HG02973 (cell line): ENCODE results near the gene AKT1.
A peak's percentile ranks its signal among the peaks of the same experiment; 100 is the strongest.
"Not testable (repeated sequence)": the region's sequence is repeated elsewhere in the genome, so short reads cannot be mapped to it uniquely, and the experiment has no call there.

Experiments
- ATAC-seq: cut with Tn5 transposase; IDR thresholded peaks from one replicate; pipeline ENCODE4 v1.9.1; 2021; ENCODE audit warnings: moderate library complexity; ENCODE audit not compliant: unreplicated experiment

The AKT1 gene

DNA sequence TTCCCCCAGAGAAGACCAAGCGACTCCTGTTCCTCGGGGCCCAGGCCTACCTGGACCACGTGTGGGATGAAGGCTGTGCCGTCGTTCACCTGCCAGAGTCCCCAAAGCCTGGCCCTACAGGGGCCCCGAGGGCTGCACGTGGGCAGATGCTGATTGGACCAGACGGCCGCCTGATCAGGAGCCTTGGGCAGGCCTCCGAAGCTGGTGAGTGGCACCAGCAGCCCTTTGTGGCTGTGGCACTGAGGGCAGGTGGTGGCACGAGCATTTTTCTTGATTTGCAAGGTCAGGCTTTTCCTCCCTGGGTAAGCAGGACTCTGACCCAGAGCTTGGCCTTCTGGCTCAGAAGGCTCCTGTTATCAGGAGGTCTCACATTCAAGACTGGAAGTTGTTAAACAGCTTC lies 39.9 kb downstream of the AKT1 start:
- ATAC-seq, result no peak

DNA sequence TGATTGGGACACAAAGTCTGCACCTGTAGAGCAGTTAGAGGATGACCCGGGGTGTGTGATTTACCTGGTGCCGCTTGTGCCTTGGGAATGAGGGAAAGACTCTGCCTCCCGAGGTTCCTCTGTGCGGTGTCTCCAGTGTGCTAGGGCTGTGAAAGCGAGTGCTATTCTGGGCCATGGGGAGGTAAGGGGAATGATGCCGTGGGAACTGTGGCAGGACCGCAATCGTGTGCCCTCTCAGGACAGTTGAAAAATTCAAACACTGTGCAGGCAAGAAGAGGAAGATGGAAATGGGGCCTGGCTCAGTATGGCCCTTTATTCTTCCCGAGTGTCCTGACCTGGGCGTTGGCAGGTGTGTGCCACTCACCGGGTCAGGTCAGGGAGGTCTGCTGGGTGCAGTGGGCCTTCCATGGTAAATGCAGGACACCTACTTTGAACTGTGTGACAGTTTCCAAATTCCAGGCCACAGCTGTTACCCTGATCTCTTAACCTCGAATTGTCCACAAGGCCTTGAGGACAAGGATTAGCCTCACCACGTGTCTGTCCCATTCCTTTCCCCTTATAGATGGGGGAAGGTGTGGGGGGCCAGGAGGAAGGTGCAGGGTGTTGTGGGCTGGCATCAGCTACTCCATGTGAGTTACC lies 41.2 kb downstream of the AKT1 start:
- no peak for ATAC-seq

DNA sequence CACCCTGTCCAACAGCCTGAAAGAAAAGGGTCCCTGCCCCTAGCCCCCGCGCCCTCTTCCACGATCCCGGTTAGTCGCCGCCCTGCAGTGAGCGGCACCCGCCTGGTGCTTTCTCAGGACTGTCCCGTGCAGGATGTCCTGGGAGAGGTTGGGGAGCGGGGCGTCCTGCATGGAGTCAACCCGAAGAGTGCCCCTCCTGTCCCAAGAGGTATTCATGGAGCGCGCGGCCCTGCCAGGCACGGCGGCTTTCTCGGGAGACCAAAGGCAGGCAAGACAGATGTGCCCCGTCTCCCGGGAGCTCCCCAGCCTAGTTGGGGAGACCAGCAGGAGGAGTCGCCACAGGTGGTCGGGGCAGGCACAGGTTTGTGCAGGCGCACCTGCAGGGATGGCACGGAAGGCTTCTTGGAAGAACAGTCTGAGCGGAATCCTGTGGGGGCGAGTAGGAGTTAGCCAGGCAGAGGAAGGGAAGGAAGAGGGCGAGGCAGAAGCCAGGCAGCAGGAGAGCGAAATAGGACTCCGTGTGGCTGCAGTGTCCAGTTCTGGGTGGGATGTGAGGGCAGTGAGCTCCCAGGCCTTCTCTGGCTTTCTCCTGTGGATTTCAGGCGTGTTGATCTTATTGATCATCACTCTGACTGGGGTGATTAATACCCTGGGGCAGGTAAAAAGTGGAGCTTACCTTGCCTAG lies 41.9 kb downstream of the AKT1 start:
- ATAC-seq, result no peak

DNA sequence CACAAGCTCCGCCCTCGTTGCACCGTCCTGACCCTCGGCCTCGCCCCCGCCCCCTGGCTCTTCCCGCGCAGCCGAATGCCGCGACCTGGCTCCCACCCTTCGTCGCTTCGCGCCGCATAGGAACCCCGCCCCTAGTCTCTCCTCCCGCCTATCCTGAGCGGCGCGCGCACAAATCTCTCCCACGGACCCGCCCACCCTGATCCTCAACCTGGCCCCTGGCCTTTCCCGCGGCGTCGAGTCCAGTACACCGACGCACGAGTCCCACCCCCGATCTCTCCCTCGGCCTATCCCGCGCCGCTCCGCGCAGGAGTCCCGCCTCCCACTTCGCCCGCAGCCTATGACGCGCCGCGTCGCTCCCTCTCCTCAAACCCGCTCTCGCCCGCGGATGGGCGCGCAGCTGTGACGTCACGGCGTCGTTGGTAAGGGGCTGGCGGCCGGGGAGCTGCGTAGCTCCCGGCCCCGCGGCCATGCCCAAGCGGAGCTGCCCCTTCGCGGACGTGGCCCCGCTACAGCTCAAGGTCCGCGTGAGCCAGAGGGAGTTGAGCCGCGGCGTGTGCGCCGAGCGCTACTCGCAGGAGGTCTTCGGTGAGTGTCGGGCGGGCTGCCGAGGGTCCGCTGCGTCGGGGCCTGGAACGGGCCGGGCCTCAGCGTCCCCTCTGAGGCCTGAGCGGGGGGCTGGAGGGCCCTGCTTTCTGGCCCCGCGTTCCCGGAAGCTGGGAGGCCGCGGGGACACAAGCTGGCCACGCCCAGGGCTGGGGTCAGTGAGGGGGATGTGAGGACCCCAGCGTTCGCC lies 42.6 kb downstream of the AKT1 start, which contains the start of gene SIVA1:
SIVA1 (plus strand) TSS at position 413 of the 793 bp plus-strand sequence; CDS start at position 468, 55 bp downstream.
- peak; percentile 81 for ATAC-seq

DNA sequence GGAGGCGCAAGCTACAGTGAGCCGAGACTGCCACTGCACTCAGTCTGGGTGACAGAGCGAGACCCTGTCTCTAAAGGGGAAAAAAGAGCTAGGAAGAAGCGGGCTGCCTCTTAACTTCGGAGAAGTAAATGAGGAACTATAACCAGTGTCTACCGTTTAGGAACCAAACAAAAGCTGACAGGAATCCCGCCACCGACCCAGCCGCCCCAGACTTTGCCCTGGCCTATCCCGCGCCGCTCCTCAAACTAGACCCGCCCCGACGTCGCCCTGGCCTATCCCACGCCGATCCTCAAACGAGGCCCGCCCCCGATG lies 43.2 kb downstream of the AKT1 start:
- peak; percentile 69 for ATAC-seq

DNA sequence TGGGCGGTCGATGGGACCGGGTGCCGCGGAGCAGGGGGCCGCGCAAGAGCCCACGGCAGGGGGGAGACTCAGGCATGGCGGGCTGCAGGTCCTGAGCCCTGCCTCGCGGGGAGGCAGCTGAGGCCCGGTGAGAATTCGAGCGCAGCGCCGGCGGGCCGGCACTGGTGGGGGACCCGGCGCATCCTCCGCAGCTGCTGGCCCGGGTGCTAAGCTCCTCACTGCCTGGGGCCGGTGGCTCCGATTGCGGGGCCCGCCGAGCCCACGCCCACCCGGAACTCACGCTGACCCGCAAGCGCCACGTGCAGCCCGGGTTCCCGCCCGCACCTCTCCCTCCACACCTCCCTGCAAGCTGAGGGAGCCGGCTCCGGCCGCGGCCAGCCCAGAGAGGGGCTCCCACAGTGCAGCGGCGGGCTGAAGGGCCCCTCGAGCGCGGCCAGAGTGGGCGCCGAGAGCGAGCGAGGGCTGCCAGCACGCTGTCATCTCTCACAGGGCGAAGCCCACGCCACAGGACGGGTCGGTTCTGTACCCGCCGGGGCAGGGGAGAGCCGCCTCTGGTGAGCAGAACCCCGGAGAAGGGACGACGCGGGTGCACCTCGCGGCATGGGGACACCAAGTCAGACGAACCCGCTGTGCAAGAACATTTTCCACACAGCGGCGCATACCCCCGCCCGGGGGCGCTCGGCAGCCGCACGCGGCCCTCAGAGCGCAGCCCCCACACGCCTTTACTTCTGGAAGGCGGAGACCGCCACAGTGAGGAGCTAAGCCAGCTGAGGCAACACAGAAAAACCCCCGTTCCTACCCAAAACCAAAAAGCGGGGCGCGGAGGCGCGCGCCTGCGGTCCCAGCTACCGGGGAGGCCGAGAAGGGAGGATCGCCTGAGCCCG lies 43.8 kb downstream of the AKT1 start:
- ATAC-seq, result no peak

DNA sequence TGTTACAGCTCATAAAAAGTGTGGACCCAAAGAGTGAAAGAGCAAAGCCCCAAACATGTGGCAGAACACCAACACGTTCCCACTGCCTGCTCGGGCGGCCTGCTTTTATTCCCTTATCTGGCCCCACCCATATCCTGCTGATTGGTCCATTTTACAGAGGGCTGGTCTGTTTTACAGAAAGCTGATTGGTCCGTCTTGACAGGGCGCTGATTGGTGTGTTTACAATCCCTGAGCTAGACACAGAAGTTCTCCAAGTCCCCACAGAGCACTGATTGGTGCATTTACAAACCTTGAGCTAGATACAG lies 44.8 kb downstream of the AKT1 start:
- not testable (repeated sequence) for ATAC-seq

DNA sequence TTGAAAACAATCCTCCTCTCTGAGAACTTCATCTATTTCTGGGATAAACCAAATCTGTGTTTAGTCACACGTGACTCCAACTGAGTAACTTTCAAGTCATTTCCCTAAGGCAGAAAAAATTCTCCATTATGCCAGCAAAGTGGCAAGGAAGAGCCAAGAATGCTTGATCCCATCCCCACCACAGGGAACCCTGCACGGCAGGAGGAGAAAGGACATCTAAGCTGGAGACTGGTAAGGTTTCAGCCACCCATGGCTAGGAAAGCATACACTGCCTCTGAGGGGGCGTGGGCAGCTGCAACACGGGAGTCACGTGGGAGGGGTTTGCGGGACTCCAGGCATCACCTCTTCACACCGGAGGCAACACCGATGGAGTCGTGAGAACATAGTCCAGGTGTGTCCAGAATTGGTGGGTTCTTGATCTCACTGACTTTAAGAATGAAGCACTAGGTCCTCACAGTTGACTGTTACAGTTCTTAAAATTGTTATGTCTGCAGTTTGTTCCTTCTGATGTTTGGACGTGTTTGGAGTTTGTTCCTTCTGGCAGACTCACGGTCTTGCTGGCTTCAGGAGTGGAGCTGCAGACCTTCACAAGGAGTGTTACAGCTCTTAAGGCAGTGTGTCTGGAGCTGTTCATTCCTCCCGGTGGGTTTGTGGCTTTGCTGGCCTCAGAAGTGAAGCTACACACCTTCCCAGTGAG lies 45.3 kb downstream of the AKT1 start:
- ATAC-seq, result no peak

DNA sequence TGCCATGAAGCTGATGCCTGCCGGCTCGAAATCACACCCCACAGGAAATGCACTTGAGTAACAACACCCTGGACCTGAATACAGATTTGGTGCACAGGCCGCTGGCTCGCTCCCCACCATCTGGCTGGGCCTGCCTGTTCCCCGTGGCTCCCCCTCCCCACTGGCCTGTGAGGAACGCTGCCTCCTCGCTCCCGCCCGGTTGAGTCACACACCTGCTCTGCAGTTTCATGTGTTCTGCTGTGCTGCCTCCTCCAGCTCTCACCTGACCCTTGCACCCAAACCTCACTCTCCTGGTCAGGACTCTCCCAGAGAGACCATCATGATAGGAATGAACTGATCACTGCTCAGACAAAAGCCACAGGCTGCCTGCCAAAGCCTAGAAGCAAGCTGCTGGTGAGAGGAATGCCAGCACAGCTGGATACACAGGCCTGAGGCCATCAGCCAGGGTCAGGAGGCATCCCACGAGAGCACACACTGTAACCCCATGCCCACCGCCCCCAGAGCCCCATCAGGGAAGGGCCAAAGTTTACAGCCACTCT lies 46.4 kb downstream of the AKT1 start:
- no peak for ATAC-seq

DNA sequence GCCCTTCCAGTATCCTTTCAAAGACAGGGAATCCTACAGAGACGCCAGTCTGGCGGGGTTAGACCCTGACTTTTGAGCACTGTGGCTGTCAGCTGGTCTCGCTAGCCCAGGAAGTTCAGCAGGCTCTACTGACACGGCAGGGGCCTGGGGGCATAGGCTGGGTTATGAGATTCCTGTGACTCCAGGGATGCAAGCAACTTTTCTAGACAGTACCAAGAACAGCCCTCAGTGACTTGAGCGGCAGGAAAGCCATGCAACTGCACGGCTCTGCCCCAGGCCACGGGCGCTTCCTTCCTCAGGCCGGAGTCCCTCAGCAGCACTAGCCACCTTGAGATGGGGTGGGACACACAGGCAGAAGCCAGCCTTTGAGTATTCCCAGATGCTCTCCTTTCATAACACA lies 47.7 kb downstream of the AKT1 start:
- ATAC-seq, result no peak

DNA sequence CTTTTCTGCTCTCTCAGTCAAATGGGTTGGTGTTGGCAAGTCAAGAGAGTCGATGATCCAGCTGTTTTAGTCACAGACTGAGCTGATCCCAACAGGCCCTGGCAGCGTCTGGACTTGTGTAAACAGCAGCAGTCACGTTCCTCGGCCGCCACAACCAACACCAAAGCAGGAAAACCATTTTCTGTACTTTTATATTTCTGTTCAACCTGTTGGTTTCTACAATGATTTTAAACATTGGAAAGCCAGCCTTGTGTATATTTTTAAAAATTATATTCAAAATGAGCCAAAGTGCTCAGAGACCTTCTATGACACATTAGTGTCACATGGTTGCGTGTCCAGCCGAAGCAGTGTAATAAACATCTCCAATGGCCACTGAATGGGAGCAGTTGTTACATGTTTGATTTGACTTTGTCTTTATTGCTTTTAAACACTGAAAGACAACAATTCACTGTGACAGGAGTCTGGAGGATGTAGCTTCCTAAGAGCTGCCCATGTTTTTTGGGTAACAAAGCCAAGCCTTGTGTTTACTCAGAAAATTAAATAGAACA lies 48.5 kb downstream of the AKT1 start:
- ATAC-seq, result no peak

DNA sequence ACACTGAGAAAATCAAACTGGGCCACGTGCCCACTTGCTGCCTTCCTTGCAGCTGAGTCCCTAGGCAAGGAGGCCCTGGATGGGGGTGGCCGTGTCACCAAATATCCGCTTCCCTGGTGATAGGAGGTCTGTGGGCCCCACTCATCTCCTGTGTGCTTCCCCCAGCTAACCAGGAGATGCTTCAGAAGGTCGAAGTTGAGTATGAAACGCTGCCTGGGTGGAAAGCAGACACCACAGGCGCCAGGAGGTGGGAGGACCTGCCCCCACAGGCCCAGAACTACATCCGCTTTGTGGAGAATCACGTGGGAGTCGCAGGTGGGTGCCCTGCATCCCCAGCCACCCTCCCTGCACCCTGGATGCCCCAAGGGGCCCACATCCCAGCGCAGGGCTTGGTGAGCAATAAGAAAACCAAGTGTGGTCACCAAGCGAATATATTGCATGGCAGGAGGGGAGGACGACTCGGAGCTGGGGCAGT lies 49.4 kb downstream of the AKT1 start:
- ATAC-seq, result no peak

DNA sequence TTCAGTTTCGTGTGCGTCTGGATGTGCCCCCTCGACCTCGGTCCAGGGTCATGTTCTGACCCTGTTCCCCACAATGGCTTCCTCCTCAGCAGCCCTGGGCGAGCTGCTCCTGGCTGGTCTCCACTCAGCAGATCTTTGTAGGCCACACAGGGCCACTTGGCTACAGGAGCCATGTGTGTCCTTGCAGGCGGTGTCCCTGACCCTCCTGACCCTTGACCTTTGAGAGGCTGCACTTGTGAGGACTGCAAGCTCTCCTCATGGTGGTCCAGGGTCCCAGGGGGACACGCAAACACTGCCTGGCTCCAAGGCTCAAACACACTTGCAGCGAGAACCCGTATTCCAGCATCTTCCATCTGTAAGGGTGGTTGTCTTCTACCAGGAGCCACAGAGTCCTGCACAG lies 50.1 kb downstream of the AKT1 start:
- no peak for ATAC-seq

DNA sequence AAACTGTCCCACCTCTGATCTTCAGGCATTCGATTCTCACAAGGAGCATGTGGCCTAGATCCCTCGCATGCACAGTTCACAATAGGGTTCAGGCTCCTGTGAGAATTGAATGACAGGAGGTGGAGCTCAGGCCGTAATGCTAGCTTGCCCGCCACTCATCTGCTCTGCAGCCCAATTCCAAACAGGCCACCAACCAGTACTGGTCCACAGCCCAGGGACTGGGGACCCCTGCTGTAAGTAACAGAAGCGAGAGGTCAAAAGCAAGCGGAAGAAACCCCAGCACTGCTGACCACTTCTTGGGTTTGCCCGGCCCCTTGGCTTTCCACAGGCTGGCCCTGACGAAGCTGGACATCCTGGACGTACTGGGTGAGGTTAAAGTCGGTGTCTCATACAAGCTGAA lies 51.1 kb downstream of the AKT1 start:
- no peak for ATAC-seq

DNA sequence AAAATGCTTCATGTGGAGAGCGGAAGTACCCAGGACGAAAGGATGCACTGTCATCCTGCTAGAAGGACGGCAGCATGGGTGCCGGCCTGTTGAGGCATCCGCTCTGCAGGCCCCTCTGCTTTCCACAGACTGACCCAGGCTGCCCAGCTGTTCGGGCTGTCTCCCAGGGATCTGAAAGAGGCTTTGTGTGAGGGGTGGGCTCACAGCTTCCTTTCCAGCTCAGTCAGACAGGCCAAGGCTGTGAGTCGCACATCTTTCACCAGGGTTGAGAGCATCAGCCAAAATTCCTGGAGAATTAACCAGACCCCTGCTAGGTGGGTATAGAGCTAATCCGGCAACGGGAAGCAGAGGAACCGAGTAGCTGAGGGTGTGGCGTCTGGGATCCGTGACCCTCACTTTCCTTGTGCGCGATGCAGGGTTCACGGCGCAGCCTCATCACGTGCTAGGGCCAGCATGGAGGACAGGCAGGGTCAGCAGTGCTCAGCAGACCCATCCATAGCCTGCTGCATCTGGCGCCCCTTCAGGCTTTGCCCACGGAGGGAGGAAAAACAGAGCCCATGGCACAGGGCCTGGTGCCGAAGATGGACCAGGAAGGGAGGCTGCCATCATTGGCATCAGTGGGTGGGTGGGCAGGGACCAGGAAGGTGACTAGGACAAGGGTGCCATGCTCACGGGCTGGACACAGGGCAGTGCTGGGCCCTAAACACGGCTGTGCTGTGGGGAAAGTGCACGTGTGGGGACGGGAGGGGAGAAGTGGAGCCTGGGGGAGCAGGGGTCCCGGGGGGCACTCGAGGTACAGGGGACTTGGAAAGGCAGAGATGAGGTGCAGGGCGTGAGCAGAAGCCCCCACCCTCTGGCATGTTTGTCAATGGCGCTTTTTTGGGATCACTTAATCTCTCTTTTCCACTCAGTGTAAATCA lies 51.8 kb downstream of the AKT1 start:
- no peak for ATAC-seq

DNA sequence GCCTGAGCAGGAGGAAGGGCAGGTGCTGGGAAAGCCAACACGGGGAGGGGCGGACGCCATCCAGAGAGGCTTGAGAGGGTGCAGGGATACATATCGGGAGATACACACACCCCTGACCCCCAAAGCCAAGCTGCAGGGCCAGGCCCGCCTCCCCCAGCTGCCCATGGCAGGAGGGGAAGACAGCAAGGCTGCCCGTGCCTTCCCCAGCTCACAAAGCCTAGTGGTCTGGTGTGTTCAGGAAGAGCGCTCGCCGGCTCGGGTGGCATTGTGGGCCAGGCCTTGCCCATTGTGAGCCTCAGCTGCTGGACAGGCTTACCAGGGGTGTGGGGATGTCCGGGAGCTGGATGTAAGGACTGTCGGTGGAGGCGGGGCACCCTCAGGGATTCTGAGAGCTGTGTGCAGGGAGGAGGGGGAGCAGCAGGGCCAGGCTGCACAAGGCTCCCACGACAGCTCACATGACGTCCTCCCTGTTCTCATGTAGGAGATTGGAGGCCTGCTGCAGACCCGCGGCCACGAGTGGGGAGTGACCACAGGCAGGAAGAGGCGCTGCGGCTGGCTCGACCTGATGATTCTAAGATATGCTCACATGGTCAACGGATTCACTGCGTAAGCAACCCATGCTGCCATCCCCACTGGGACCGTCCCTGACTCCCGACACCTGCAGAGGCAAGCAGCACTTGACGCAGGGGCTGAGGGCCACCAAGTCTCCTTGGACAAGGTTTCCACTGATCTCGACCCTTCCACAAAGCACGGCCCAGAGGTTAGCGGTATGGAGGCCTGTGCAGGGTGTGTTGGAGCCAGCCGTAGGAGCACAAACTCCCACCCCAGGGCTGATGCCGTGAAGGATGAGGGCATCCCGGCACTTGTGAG lies 52.7 kb downstream of the AKT1 start:
- no peak for ATAC-seq

DNA sequence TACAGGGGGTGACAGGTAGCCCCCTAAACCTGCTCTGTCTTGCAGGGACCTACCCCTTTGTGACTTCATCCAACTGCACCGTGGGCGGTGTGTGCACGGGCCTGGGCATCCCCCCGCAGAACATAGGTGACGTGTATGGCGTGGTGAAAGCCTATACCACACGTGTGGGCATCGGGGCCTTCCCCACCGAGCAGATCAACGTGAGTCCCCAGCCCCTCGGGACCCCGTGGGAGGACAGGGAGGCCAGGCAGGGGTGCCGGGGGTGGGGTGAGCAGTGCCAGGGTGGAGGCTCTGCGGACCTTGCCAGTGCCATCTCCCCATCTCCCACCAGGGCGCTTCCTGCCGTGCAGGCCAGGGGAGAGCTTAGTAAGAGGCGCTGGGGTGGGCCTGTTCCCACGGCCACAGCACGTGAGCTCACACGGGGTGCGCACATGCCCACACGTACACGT lies 53.7 kb downstream of the AKT1 start:
- no peak for ATAC-seq
